ENCODE results near the gene RALGAPA1. TPM values are rescaled to one million over a fixed set of nuclear protein-coding genes. Genes with fewer than 3 reads are reported as not detected.

RALGAPA1 gene
- total and polyA plus RNA-seq, 9 of the 15 experiments (the other 6 are each of a cell fraction or from before 2014, with no cell fraction given), result 2.5 to 16.3 (median 6.2) TPM

GRCh38 chr14:35534873-35535482 lies 274.1 kb downstream of the RALGAPA1 start:
- ChIA-PET POLR2A (no interaction called here), CTCF (ENCODE audit: low intra/inter-chr PET ratio) (no interaction called here)
- peak; percentile 11 for FAIRE-seq
- ATAC-seq, result peak; percentile 90
- no TSS peak for BruUV-seq (replicated peaks)
- peak; percentile 65 to 72 (median 68) for DNase-seq (ENCODE audit: extremely low read depth in 1 of 4, low spot score in 3 of 4)
- WGBS (ENCODE audit: insufficient coverage, low coverage, missing lambda C conversion rate), result 19% methylated on average over 29 of the region's 55 CpGs
- no peaks in the 10 kb centered on the region for H4K20me1 ChIP-seq (replicated peaks; ENCODE audit: control insufficient read depth, insufficient read depth, low read length)
- H3K36me3 ChIP-seq (ENCODE audit: control insufficient read depth, insufficient read depth, low read length), result no peaks in the 10 kb centered on the region
- intact Hi-C loops (cut with micrococcal nuclease) (loop anchor here (5.0 to 10.0 kb wide), 2 partner anchors 152 to 290 kb away; partner anchors contain the start of gene BRMS1L), in situ Hi-C loops (cut with MboI) (no loop called here)
- H3K27me3 ChIP-seq (ENCODE audit: control insufficient read depth in 2 of 2, insufficient read depth in 2 of 2, low read length in 2 of 2), result peaks cover 7 to 18% of the 10 kb centered on the region in 2 experiments; a peak in 4 of 5 replicates
- H3K4me2 ChIP-seq (ENCODE audit: insufficient read depth, low read length), result no peak overlapping the region
- no peak overlapping the region for H3K27ac ChIP-seq (ENCODE audit: extremely low read depth, low read depth, low read length)
- H3K4me1 ChIP-seq (replicated peaks in 1 of 2; ENCODE audit: control insufficient read depth in 2 of 2, insufficient read depth in 2 of 2, low read length in 2 of 2), result peaks cover 0 to 28% of the 10 kb centered on the region in 2 experiments; a peak in 2 of 5 replicates
- H3K9me1 ChIP-seq (ENCODE audit: control insufficient read depth, insufficient read depth, low read length), result no peaks in the 10 kb centered on the region
- no peak overlapping the region for H3K4me3 ChIP-seq
- H2AFZ ChIP-seq (ENCODE audit: low read depth, low read length), result no peak overlapping the region
- no peaks in the 10 kb centered on the region for H3K9me3 ChIP-seq (replicated peaks; ENCODE audit: control insufficient read depth, insufficient read depth, low read depth, low read length)
- no peak overlapping the region for H3K9ac ChIP-seq (ENCODE audit: insufficient read depth in 1 of 2, low read depth in 2 of 2, low read length in 2 of 2)
- no peaks in the 10 kb centered on the region for H3K79me2 ChIP-seq (ENCODE audit: control insufficient read depth, insufficient read depth, low read length)
- no peak for TF ChIP-seq ZNF507 (tag; conservative IDR thresholded peaks at IDR 0.05)
- no peak for TF ChIP-seq HLTF (IDR thresholded peaks at IDR 0.05)
- no peak for TF ChIP-seq DLX4 (CRISPR knock-in tag; IDR thresholded peaks at IDR 0.05)
- no peak for TF ChIP-seq SAFB2 (IDR thresholded peaks at IDR 0.05; ENCODE audit: borderline replicate concordance, low read depth, low read length, severe bottlenecking)
- TF ChIP-seq ZBTB49 (CRISPR knock-in tag; IDR thresholded peaks at IDR 0.05; ENCODE audit: borderline replicate concordance), result peak; percentile 99
- TF ChIP-seq BMI1 (IDR thresholded peaks at IDR 0.05; ENCODE audit: low read length), result no peak
- TF ChIP-seq ZNF140 (CRISPR knock-in tag; IDR thresholded peaks at IDR 0.05), result no peak
- TF ChIP-seq ZNF655 (CRISPR knock-in tag; IDR thresholded peaks at IDR 0.05), result no peak
- no peak for TF ChIP-seq NR2C1 (IDR thresholded peaks at IDR 0.05)
- no peak for TF ChIP-seq NR2C1 (tag; IDR thresholded peaks at IDR 0.05)
- TF ChIP-seq ZNF445 (CRISPR knock-in tag; IDR thresholded peaks at IDR 0.05; ENCODE audit: low read depth), result no peak
- TF ChIP-seq EP400 (IDR thresholded peaks at IDR 0.05), result no peak
- TF ChIP-seq GTF2F1 (IDR thresholded peaks at IDR 0.05; ENCODE audit: low read depth, low read length), result no peak
- TF ChIP-seq ELK3 (CRISPR knock-in tag; IDR thresholded peaks at IDR 0.05), result no peak
- no peak for TF ChIP-seq ZNF436 (CRISPR knock-in tag; IDR thresholded peaks at IDR 0.05)
- peak; percentile 75 for TF ChIP-seq CEBPG (CRISPR knock-in tag; IDR thresholded peaks at IDR 0.05)
- TF ChIP-seq CEBPG (tag; conservative IDR thresholded peaks at IDR 0.05 in 1 of 2, IDR thresholded peaks at IDR 0.05 in 1 of 2), result no peak
- no peak for TF ChIP-seq ZNF707 (CRISPR knock-in tag; conservative IDR thresholded peaks at IDR 0.05)
- TF ChIP-seq DIDO1 (tag; IDR thresholded peaks at IDR 0.05; ENCODE audit: low read depth), result no peak
- TF ChIP-seq ZNF282 (CRISPR knock-in tag; IDR thresholded peaks at IDR 0.05), result peak; percentile 98

Data from K562 (cell line).